ENCODE results near the gene ZBED5. TPM values are rescaled to one million over a fixed set of nuclear protein-coding genes. Genes with fewer than 3 reads are reported as not detected.
"Not testable (repeated sequence)": the region's sequence is repeated elsewhere in the genome, so short reads cannot be mapped to it uniquely, and the experiment has no call there.

Gene ZBED5
- 32.7 TPM for total RNA-seq (ENCODE audit: insufficient read depth, low replicate concordance)

GRCh38 chr11:10857709-10858438 is at the start of gene ZBED5:
Gene ZBED5 (minus strand): TSS chr11:10858053. CDS start chr11:10854945, 3,108 bp downstream.
- peak; percentile 99 for DNase-seq (ENCODE audit: low spot score)

- peak; percentile 25 for DNase-seq (ENCODE audit: low spot score)
These were observed 48.7 kb upstream of the ZBED5 start for GRCh38 chr11:10906521-10906920.

DNA sequence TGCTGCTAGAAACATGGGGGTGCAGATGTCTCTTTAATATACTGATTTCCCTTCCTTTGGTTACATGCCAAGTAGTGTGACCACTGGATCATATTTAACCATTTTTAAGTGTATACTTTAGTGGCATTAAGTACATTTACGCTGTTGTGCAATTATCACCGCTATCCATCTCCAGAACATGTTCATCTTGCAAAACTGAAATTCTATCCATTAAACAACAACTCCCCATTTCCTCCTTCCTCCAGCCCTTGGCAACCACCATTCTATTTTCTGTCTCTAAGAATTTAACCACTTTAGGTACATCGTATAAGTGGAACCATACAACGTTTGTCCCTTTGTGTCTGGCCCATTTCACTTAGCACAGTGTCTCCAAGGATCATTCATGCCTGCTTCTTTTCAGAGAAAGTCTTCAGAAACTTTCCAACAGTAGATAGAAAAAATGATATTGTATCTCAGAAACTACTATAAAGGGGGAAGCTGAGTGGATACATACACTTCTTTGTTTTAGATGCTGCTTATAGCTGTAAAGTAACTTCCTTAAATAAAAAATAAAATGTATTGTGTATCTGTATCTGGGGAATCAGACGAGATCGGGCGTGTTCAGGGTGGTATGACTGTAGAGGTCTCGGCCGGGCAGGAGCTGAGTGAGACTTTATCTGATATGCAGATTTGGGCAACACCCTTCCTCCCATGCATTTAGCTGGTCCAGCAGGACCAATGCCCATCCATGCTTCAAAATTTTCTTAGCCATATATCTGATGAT is 44.6 kb upstream of the ZBED5 start:
- no peak for DNase-seq (ENCODE audit: low spot score)

DNA sequence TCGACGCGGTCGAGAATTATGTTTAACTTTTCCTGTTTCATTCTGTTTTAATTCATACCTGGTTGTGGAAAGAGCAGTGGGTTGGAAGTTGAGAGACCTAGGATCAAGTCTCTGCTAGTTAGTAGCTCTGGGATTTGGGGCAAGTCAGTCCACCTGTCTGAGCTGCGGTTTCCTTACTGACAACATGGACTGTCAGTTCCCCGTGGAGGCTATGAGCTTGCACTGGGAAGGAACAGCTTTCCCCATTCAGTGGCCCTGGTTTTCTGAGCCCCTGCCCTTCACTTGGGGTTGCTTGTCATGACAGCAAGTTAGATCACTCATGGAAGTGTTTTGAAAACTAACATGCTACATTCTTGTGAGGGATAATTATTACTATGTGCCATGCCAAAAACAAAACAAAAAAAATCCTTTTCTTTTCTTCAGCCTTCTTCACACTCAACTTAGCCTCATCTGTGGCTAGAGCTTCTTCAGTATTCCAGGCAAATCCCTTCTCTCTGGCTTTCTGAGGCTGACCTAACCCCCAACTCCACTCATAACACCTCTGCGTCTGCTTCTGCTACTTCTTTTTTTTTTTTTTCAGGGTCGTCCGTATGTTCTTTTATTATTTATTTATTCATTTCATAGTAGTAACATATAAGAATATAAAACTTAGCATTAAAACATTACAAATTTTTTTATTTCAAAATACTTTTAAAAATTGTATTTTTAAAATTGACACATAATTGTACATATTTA is 43.0 kb upstream of the ZBED5 start:
- peak; percentile 38 for DNase-seq (ENCODE audit: low spot score)

DNA sequence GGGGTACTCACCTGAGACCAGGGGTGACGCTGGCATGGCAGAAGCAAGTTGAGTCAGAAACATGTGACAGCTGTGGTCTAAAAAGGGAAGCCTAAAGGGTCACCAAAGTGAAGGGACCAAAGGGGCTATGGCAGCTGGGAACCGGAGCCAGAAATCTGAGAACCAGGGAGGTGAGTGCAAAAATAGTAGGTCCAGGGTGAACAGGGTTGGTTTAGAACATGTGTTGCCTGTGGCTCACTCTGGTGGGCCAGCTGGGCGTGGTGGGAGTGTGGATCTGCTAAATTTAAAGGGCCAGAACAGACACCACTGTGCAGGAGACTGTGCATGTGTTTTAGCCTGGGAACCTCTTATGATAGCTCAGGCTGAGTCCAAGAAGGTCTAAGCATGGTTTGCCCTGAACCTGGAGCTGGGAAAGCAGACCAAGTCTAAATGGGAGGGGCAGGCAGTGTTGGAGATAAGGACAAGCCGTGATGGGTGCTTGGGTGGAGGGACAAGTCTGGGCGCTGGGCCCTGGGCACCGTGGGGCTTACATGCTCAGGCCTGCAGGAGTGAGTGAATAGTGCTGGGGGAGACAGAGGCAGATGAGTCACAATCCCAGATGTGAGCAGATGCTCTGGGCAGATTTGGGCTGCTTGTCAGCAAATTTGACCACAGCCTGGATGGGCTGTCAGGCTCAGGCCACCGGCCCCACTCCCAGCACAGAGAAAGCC is 41.4 kb upstream of the ZBED5 start:
- DNase-seq (ENCODE audit: low spot score), result no peak

DNA sequence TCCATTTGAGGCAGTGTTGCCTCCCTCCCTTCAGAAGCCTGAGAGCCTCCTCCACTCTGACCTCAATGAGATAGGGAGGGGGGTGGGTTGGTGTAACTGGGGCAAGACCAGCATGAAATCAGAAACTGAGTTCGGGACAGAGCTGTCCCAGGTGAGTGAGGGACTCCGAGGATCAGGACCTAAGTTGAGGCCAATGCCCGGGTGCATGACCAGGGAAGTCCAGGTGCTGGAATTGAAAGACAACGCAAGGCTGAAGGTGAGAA is 40.8 kb upstream of the ZBED5 start:
- DNase-seq (ENCODE audit: low spot score), result no peak

DNA sequence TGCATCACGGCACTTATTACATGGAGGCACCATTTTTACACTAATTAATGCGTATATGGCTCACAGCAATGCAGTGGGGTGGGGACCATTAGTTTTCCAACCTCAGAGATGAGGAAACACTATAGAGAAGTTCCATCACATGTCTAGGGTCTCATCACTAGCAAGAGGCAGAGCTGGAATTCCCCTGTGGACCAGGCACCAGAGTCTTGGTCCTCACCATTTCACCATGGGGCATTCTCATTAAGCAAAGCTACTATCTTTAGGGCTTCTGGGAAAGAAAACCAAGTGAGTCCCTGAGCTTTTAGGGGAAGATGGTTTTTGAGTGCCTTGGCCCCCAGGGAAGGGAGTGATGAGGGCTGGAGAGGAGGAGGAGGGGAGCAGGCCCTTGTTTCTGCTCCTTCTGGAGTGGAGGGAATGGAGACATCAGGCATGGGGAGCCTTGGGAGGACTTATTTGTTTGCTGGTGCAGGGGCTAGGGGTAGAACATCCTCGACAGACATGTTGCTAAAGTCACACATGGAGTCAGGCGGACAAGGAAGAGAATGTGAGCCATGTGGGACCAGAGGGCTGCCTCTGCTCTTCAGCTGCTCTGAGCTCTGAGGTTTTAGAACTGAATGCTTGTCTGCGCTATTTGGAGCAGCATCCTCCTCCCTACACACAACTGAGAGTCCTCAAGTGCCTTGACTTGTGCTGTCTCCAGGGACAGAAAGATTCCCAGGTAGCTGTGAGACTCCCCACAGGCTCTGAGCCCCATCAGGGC is 40.3 kb upstream of the ZBED5 start:
- DNase-seq (ENCODE audit: low spot score), result no peak

DNA sequence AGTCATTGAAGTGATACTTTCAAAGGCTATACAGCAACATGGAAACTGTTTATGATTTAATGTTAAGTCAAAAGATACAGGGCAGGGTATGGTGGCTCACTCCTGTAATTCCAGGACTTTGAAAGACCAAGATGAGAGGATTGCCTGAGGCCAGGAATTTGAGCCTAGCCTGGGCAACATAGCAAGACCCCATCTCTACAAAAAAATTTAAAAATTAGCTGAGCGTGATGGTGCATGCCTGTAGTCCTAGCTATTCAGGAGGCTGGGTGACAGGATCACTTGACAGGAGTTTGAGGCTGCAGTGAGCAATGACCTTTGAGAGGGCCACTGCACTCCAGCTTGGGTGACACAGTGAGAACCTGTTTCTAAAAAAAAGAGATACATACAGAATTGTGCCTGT is 39.3 kb upstream of the ZBED5 start:
- no peak for DNase-seq (ENCODE audit: low spot score)

GRCh38 chr11:10896493-10896892 is 38.6 kb upstream of the ZBED5 start:
- no peak for DNase-seq (ENCODE audit: low spot score)

DNA sequence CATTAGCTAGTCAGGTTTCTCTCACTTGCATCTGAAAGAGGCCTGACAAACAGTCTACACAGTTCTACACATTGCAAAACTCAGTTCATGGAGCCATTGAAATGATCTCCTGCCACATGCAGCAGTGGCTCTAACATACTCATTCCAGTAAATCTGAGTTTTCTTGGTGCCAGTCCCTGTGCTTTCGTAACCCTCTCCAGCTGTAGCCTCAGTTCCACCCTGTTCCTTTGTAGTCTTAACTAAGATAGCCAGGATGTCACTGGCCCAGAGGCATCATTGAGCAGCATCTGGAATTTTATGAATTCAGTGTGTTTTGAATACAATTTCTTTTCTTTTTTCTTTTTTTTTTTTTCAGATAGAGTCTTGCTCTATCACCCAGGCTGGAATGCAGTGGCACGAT is 37.4 kb upstream of the ZBED5 start:
- no peak for DNase-seq (ENCODE audit: low spot score)

DNA sequence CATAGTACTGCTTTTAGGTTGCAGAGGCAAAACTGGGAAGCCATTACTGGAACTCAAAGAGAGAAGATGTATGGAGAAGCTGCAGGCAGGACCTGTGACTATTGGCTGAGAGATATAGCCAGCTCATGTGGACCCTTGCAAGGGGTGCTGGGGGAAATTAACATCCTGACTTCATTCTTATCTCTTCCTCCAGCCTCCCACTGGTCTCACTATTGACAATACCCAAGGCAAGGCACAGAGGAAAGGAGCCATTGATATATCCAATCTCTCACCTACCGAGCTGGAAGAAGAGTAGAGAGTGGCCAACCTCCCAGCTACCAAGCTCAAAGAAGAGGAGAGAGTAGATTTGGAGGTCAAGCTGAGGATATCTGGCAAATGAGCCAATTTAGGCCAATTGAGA is 36.8 kb upstream of the ZBED5 start:
- DNase-seq (ENCODE audit: low spot score), result no peak

DNA sequence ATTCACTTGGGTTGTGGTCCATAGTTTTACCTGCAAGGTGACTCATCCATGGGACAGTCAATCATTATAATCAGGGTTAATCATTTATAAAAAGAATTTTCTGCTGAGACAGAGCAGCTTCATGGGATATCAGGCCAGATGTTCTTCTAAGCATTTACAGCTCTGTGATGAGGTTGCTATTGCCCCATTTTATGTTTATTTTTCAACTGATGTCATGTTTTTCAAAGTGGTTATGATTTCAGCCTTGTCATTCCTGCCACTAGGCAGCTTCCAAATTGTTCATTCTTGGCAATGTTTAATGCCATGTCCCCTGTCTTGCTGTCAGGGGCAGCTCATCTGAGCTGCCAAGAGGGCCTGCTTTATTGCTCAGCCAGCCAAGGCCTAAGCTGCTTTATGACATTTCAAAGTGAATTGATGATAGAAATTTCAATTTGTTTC is 35.9 kb upstream of the ZBED5 start:
- peak; percentile 58 for DNase-seq (ENCODE audit: low spot score)

GRCh38 chr11:10892250-10892649 is 34.4 kb upstream of the ZBED5 start:
- no peak for DNase-seq (ENCODE audit: low spot score)

DNA sequence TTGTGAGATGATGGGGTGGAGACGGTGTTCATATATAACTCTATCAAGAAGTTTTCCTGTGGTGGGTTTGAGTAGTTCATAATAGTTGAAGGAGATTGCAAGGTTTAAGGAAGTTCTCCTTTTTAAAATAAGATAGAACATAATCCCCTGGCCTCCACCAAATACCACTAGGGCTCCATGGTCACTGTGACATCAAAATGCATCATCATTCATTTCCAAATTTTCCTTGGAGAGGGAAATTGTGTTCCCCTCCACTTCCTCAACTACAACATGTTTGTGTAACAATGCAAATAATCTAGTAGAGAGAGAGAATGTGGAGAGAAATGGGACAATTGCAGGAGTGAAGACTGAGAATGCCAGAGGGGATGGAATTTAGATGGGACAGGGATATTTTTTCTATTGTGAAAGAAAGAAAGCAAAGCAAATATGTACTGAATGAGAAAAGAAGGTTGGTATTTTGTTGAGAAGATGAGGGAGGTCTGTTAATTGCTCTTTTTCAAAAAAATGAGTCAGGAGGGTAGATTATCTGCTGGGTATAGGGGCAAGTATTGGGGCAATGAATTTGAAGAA is 33.4 kb upstream of the ZBED5 start:
- no peak for DNase-seq (ENCODE audit: low spot score)

GRCh38 chr11:10890083-10890482 is 32.2 kb upstream of the ZBED5 start:
- not testable (repeated sequence) for DNase-seq (ENCODE audit: low spot score)

- DNase-seq (ENCODE audit: low spot score), result peak; percentile 61
These were observed 29.5 kb upstream of the ZBED5 start for GRCh38 chr11:10887307-10887706.

- peak; percentile 45 for DNase-seq (ENCODE audit: low spot score)
These were observed 28.9 kb upstream of the ZBED5 start for GRCh38 chr11:10886652-10887250.

GRCh38 chr11:10885703-10886363 is 28.0 kb upstream of the ZBED5 start:
- peak; percentile 96 for DNase-seq (ENCODE audit: low spot score)

- not testable (repeated sequence) for DNase-seq (ENCODE audit: low spot score)
These were observed 26.4 kb upstream of the ZBED5 start for GRCh38 chr11:10884292-10884691.

DNA sequence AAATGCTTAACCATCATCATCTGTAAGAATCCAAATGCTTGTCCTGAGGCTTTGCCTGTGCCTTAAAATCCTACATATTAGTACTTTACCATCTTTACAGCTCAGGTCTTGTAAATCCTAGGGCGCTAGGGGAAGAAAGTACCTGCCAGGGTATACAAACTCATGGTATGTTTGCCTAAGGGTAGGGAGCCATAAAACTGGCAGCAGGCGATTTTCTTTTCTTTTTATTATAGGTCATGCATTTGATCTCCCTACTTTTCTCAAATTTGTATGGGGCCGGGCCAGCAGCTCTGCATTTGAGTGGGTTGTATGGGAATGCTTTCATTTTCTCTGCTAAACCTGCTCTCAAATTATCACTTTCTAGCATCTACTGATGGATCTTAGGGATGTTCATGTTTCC is 24.0 kb upstream of the ZBED5 start:
- no peak for DNase-seq (ENCODE audit: low spot score)

Measured in umbilical cord (tissue), 2 donors.